GM20431 (cell line): ENCODE data around the gene GNAS.

Experiments
- in situ Hi-C: fragments of 300-500 bp; cut with MseI, MboI; formaldehyde crosslinking; loops from one replicate; pipeline ENCODE4 v1.15.0; 2020; ENCODE audit warnings: low sequenced_read_pairs; ENCODE audit not compliant: unreplicated experiment

Gene GNAS

DNA sequence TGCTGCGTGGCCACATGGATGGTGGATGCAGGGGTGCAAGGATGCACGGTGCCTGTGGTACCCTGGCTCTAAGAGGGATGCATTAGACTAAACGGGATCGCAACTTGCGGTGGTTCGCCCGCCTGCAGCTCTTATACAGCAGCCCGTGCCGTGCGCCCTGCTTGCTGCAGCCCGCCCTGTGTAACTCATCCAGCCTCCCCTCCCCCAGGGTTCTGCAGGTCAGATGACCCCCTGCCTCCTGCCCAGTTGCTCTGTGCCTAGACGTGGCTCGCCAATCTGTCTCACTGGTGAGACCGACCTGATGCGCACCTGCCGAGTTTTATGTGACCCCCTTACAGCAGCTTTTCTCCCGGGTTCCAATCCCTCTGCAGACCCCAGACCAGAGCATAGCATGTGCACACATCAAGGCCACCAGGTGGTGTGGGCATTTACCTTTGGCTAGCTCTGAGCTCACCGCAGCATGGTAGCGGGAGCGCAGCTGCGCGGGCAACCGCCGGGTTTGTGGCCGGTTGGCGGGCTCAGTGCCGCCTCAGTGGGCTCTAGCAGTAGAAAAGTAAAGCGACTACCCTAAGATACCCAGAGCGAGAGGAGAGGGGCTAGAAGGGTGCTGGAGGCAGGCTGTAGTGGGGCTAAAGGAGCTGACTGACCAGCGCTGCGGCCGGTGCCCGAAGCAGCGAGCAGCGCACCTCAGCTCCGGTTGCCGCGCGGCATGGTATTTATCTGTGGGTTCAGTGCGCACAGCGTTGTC, 1.1 kb upstream of the GNAS start:
- in situ Hi-C loops = loop anchor here (25.0 kb wide), 2 partner anchors 236 to 611 kb away; no protein-coding TSS in a partner anchor

DNA sequence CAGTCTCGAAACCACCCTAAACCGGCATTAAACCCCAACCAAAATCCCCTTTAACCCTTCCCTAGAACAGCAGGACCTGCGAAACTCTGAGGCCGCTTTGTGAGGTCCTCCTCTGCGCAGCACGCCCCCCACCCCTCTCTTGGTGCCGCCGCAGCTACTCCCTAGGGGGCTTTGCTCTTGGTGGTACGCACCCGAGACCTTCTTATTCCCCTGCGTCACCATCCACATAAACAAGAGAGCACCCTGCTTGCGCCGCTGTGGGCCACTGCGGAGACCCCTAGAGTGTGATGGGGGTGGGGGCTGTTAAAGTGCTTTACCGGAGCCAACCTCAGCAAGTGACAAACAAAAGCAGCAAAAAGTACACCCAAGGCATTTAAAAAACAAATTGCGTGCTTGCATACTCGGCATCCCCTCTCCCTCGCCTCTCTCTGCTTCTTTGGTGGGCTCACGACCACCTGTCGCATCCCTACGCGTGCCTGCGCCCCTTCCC, 502 bp upstream of the GNAS start:
- in situ Hi-C loops = loop anchor here (25.0 kb wide), 2 partner anchors 235 to 610 kb away; no protein-coding TSS in a partner anchor

DNA sequence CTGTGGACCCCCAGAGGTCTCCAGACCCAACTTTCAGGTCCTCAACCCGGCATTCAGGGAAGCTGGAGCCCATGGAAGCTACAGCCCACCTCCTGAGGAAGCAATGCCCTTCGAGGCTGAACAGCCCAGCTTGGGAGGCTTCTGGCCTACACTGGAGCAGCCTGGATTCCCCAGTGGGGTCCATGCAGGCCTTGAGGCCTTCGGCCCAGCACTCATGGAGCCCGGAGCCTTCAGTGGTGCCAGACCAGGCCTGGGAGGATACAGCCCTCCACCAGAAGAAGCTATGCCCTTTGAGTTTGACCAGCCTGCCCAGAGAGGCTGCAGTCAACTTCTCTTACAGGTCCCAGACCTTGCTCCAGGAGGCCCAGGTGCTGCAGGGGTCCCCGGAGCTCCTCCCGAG, 950 bp downstream of the GNAS start:
- in situ Hi-C loops = loop anchor here (25.0 kb wide), 2 partner anchors 234 to 609 kb away; no protein-coding TSS in a partner anchor

DNA sequence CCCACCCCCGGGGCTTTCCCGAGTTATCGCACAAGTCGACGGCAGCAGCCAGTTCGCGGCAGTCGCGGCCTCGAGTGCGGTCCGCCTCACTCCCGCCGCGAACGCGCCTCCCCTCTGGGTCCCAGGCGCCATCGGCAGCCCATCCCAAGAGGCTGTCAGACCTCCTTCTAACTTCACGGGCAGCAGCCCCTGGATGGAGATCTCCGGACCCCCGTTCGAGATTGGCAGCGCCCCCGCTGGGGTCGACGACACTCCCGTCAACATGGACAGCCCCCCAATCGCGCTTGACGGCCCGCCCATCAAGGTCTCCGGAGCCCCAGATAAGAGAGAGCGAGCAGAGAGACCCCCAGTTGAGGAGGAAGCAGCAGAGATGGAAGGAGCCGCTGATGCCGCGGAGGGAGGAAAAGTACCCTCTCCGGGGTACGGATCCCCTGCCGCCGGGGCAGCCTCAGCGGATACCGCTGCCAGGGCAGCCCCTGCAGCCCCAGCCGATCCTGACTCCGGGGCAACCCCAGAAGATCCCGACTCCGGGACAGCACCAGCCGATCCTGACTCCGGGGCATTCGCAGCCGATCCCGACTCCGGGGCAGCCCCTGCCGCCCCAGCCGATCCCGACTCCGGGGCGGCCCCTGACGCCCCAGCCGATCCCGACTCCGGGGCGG, 1.6 kb downstream of the GNAS start:
- in situ Hi-C loops = loop anchor here (25.0 kb wide), 2 partner anchors 233 to 608 kb away; no protein-coding TSS in a partner anchor

DNA sequence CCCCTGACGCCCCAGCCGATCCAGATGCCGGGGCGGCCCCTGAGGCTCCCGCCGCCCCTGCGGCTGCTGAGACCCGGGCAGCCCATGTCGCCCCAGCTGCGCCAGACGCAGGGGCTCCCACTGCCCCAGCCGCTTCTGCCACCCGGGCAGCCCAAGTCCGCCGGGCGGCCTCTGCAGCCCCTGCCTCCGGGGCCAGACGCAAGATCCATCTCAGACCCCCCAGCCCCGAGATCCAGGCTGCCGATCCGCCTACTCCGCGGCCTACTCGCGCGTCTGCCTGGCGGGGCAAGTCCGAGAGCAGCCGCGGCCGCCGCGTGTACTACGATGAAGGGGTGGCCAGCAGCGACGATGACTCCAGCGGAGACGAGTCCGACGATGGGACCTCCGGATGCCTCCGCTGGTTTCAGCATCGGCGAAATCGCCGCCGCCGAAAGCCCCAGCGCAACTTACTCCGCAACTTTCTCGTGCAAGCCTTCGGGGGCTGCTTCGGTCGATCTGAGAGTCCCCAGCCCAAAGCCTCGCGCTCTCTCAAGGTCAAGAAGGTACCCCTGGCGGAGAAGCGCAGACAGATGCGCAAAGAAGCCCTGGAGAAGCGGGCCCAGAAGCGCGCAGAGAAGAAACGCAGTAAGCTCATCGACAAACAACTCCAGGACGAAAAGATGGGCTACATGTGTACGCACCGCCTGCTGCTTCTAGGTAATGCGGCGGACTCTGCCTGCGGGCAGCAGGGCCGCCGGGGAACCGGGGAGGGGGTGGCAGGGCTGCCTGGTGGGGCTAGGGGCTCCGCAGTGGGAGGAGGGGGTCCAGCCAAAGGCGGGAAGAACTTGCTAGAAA, 2.3 kb downstream of the GNAS start:
- in situ Hi-C loops = loop anchor here (25.0 kb wide), 2 partner anchors 232 to 607 kb away; no protein-coding TSS in a partner anchor

DNA sequence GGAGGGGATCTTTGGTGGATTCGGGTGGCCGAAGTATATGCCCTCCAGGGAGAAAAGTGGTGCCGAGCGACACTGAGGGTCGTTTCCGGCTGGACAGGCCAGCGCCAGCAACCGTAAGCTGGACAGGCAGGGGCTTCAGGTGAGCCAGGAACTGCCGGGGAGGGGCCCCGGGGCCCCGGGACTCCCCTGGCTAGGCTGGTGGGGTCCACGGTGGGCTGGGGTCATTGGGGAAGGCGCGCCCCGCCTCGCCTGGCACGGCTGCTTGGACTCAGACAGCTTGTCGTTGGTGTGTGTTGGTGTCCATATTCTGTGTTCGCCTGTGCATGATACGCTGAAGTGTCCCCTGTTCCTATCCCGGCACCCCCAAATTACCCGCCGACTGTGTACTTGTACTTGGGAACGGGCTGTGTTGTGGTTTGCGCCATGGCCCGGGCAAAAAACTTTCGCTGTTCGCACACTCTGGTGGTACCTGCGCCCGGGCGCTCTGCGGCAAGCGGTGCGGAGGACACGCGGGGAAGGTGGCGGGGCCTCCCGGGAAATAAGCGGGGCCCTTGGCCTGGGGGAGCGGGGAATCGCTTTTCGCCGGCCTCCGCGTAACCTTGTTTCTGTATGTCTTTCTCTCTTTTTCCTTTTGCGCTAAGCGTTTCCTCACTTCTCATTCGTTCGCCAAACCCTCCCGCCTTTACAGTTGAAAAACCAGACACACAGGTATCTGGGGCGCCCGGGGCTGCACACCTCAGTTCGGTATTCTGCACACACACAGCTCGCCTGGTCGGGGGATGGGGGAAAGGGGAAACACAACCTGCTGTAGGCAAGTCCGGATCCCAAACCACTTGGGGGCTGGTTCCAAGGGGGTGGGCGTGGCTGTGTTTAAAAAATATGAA, 3.2 kb downstream of the GNAS start:
- in situ Hi-C loops = loop anchor here (25.0 kb wide), 2 partner anchors 232 to 607 kb away; no protein-coding TSS in a partner anchor

DNA sequence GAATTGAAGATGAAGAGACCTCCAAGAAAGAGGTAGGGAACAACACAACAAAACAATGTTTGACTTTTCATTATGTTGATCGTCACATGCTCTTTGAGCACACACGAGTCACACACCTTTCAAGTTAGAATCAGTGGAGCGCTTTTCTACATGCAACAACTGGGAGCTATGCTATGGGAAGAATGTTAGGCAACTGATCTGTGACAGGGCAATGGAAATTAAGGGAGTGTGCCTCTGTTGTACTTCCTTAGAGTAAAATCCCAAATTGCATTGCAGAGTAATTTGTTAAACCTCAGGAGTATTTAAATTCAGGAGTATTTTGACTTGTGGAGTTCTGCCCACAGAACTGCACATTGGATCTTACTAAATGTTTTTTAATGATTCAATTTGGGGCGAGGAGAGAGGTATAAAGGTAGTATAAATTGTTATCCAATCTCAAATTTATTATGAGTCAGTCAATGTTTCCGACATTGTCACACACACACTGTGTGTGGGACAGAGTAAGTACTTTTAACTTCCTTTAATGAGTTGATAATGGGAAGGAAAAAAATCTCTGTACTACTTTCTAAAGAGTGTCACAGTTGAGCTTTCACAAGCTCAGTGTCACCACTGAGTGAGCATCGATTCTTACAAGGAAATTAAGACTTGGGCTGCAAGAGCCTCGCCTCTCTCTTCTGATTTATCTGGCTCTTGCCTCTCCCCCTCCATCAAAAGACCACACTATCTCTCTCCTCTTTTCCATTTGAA, 10.7 kb downstream of the GNAS start:
- in situ Hi-C loops = loop anchor here (25.0 kb wide), 2 partner anchors 224 to 599 kb away; no protein-coding TSS in a partner anchor

DNA sequence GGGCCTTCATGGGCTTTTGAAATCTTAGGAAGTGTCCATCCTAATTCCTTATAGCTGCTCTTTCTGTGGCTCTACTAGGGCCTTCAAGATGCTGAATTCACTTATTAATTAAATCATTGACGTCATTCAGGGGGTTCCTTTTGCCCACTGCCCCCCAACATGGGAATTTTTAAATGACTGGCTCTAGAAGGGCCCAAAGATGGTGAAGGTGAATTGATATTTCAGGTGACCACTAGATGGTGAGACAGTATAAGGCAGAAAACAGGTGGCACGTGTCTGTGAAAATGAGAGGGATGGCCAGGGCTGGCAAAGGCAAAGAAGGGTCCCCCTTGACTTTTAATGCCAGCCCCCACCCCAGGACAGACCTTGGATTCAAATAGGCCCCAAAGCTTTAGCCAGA, 11.8 kb downstream of the GNAS start:
- in situ Hi-C loops = loop anchor here (25.0 kb wide), 2 partner anchors 223 to 598 kb away; no protein-coding TSS in a partner anchor

DNA sequence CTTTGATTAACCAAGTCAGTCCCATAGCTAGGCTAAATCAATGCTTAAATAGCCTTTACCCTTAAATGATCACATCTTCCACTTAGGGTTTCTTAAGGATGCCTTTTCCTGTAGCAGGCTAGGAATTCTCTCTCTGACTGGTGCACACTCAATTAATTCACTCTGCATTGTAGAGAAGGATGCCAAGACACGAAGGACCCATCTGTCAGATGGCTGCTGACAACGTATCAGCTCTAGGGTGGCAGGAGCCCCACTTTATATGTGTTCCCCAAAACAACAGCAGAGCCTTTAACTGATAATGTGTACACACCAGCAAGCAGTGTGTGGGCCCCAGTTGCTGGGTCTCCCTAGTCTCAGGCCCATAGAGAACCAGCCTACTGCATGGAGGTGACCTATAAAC, 13.3 kb downstream of the GNAS start:
- in situ Hi-C loops = loop anchor here (5.0 to 25.0 kb wide), 3 partner anchors 221 to 596 kb away; no protein-coding TSS in a partner anchor

DNA sequence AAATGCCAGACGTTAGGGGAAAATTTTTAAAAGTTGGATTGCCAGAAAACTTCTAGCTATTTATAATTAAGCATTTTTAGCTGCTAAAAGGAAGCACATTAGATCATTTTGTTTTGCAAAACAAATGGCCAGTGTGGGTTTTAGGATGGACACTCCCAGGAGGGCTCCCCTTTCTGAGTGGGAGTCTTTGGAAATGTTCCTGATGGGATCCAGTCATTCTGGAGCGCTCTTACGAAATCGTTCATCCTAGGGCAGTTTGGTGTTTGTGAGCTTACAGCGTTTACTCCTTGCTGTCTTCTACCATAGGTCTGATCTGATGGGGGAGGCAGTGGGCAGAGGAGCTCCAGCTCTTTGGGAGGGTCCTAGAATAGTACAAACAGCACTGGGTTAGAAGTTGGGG, 14.7 kb downstream of the GNAS start:
- in situ Hi-C loops = loop anchor here (5.0 to 25.0 kb wide), 3 partner anchors 220 to 595 kb away; no protein-coding TSS in a partner anchor

DNA sequence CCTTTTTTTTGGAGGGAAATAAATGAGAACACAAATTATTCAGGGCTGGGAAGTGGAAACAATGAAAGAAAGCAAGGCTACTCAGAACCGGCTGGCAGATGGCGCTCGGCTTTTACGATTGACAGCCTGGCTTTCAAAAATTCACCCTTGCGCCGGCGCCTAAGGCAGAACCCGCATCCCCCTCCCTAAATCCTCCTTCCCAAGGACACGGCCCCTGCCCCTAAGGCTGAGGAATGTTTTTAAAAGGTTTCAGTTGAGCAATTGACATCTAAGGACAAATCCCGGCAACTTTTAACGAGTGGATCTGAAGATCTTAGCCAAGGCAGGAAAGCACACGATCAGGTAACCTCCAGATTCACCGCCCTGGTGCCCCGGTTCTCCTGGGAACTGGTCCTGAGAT, 16.3 kb downstream of the GNAS start:
- in situ Hi-C loops = loop anchor here (5.0 to 25.0 kb wide), 3 partner anchors 219 to 594 kb away; no protein-coding TSS in a partner anchor

DNA sequence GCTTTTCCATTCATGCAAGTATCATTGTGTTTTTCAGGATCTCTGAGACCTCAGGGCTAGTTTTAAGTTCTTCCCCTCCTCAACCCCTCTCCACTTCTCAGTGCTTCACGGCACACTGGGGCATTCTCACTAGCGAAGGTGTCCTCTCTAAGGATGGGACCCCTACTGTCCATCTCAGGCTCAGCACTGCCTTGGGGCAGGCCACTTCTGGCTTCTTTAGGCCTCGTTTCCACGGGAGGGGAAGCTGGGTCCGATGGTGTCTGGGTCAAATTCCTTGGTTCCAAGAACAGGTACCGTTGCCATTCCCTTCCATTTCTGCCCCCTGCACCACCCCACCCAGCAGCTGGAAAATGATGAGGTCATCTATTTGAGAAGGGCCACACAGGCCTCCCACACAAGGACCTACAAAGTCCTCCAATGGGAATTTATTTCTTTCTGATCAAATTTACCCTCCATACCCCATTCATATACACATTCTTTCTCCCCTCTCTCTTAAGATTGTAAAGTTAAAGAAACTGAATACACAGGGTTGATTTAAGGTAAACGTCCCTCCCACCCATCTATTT, 17.2 kb downstream of the GNAS start:
- in situ Hi-C loops = loop anchor here (5.0 to 25.0 kb wide), 3 partner anchors 218 to 593 kb away; no protein-coding TSS in a partner anchor

DNA sequence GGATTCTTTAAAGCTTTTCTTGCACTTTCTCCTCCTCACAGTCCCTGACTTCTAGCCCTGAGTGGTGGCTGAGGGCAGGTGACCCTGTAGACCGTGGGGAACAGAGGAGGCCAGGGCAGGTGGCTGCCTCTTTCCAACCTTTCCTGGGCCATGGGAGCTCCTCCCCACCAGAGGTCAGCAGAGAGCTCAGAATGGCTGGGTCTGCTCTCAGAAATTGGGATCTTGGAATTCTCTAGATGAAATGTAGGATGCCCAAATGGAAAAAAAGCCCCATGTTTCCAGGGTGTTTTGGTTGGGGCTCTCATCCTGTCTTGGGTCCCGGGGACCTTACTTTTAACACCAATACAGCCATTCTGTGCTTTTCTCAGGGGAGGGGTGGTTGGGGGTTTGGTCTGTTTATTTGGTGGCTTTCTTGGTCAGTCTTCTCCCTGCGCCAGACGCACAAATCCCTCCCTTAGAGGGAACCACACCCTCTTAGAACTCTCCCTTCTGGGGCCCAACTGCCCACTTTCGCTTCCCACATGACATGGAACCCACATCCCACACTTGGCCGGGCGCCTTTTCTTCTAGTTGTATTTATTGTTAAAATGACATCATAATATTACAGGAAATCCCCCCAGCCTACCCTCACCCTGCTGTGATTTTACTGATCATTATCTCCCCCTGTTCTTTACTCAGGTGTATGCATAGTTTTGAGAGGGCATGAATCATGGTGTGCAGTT, 17.9 kb downstream of the GNAS start:
- in situ Hi-C loops = loop anchor here (25.0 kb wide), 2 partner anchors 217 to 592 kb away; no protein-coding TSS in a partner anchor

DNA sequence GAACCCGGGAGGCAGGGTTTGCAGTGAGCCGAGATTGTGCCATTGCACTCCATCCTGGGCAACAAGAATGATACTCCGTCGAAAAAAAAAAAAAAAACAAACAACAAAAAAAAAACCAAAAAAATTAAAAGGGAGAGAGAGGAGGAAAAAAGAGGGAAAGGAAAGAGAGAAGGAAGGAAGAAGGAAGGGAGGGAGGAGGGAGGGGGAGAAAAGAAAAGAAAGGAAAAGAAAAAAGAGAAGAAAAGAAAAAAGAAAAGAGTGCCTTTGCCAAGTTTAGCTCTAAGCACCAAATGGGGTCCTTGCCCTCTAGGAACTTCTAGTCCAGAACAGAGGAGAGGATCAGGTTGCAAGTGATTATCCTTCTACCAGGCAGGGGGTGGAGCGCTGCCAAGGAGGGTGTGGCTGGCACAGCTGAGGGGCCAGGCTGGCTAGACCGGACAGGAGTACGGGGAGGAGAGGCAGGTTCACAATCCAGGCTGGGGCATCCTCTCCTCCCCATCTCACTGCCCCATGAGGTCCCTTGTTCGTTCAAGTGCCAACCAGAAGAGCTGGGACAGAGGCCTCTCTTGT, 19.1 kb downstream of the GNAS start:
- in situ Hi-C loops = loop anchor here (25.0 kb wide), 2 partner anchors 216 to 591 kb away; no protein-coding TSS in a partner anchor

DNA sequence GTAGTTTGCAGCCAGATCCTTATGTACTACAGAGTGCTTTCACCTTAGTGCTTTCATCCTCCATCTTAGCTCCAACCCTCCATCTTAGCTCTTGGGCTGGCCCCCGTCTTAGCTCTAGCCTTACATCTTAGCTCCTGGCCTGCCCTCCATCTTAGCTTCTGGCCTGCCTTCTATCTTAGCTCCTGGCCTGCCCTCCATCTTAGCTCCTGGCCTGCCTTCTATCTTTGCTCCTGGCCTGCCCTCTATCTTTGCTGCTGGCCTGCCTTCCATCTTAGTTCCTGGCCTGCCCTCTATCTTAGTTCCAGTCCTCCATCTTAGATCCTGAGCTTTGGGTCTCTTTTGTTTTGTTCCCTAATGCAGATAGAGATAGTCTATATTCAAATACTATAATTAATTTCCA, 22.0 kb downstream of the GNAS start:
- in situ Hi-C loops = loop anchor here (25.0 kb wide), 2 partner anchors 213 to 588 kb away; no protein-coding TSS in a partner anchor

DNA sequence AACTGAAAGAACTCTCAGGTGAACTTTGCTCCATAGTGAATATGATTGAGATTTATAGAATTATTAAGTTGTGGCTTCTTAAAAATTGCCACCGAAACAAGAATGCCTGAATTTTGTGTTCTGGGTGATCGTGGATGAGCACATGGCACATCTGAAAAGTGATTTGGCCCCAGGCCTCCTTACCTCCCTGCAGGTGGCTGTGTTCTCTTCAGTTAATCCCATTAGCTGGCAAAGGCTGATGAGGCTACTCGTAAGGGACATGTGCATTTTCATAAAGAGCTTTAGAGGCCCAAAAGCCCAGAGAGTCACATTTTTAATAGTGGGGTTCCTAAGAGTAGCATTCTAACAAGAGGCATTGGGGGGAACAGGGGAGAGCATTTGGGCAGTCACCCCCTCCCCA, 22.6 kb downstream of the GNAS start:
- in situ Hi-C loops = no loop called here
